ENCODE results near the gene TSPAN17.

The TSPAN17 gene

GRCh38 chr5:176612855-176613254, 34.4 kb upstream of the TSPAN17 start:
- TF ChIP-seq CTCF (IDR thresholded peaks at IDR 0.05; ENCODE audit: low read depth, low read length, missing control alignments) = no peak
- in situ Hi-C loops (cut with HindIII; ENCODE audit: low sequenced_read_pairs) = no loop called here
- H3K4me3 ChIP-seq (ENCODE audit: low read depth, low read length) = no peak overlapping the region
- no peak for DNase-seq (ENCODE audit: low read depth)

GRCh38 chr5:176614805-176615478, 32.3 kb upstream of the TSPAN17 start:
- no peak overlapping the region for H3K4me3 ChIP-seq (ENCODE audit: low read depth, low read length)
- in situ Hi-C loops (cut with HindIII; ENCODE audit: low sequenced_read_pairs) = no loop called here
- no peak for TF ChIP-seq CTCF (IDR thresholded peaks at IDR 0.05; ENCODE audit: low read depth, low read length, missing control alignments)
- peak; percentile 16 for DNase-seq (ENCODE audit: low read depth)

GRCh38 chr5:176616511-176616910, 30.8 kb upstream of the TSPAN17 start:
- no peak for DNase-seq (ENCODE audit: low read depth)
- in situ Hi-C loops (cut with HindIII; ENCODE audit: low sequenced_read_pairs) = no loop called here
- no peak for TF ChIP-seq CTCF (IDR thresholded peaks at IDR 0.05; ENCODE audit: low read depth, low read length, missing control alignments)
- H3K4me3 ChIP-seq (ENCODE audit: low read depth, low read length) = no peak overlapping the region

GRCh38 chr5:176618783-176619182, 28.5 kb upstream of the TSPAN17 start:
- H3K4me3 ChIP-seq (ENCODE audit: low read depth, low read length) = no peak overlapping the region
- no peak for TF ChIP-seq CTCF (IDR thresholded peaks at IDR 0.05; ENCODE audit: low read depth, low read length, missing control alignments)
- in situ Hi-C loops (cut with HindIII; ENCODE audit: low sequenced_read_pairs) = no loop called here
- DNase-seq (ENCODE audit: low read depth) = no peak

- H3K4me3 ChIP-seq (ENCODE audit: low read depth, low read length) = no peak overlapping the region
- TF ChIP-seq CTCF (IDR thresholded peaks at IDR 0.05; ENCODE audit: low read depth, low read length, missing control alignments) = peak; percentile 57
- in situ Hi-C loops (cut with HindIII; ENCODE audit: low sequenced_read_pairs) = no loop called here
- peak; percentile 59 for DNase-seq (ENCODE audit: low read depth)
These were observed 28.1 kb upstream of the TSPAN17 start for GRCh38 chr5:176619203-176619568.

- H3K4me3 ChIP-seq (ENCODE audit: low read depth, low read length) = no peak overlapping the region
- in situ Hi-C loops (cut with HindIII; ENCODE audit: low sequenced_read_pairs) = no loop called here
- no peak for DNase-seq (ENCODE audit: low read depth)
- TF ChIP-seq CTCF (IDR thresholded peaks at IDR 0.05; ENCODE audit: low read depth, low read length, missing control alignments) = no peak
These were observed 27.5 kb upstream of the TSPAN17 start for GRCh38 chr5:176619569-176620332.

All from astrocyte of the cerebellum (primary cell).